GM12891 (cell line): ENCODE measurements around the gene NDOR1.

Experiments used
- POLR2A ChIP-seq: IDR thresholded peaks from 2 replicates; pipeline ENCODE4 v1.6.1; 2011; ENCODE audit warnings: low read depth, low read length, control low read depth
- TAF1 ChIP-seq: IDR thresholded peaks from 2 replicates; pipeline ENCODE4 v1.6.1; 2011; ENCODE audit warnings: low read depth, low read length, control low read depth

GRCh38 chr9:137193771-137194170 is 11.7 kb upstream of the NDOR1 start:
- TF ChIP-seq POLR2A (no peak), TAF1 (no peak)
